SJSA1 (cell line): ENCODE measurements around the gene CASP7. TPM values are rescaled to one million over a fixed set of nuclear protein-coding genes. Genes with fewer than 3 reads are reported as not detected.
"Not testable (repeated sequence)": the region's sequence is repeated elsewhere in the genome, so short reads cannot be mapped to it uniquely, and the experiment has no call there.

ENCODE experiments used
- DNase-seq, 2 experiments: peaks; one replicate each; pipeline ENCODE4 v3.0.0-alpha.2; 2015 to 2020; ENCODE audit warnings: low spot score in 2 of 2, low read depth in 1 of 2
- H3K27ac ChIP-seq: fragments of 250-450 bp; sonication (Bioruptor Pico); 2 replicates; pipeline ENCODE4 v1.5.1; 2020; ENCODE audit warnings: mild to moderate bottlenecking, moderate library complexity
- H3K27me3 ChIP-seq: fragments of 250-450 bp; sonication (Bioruptor Pico); replicated peaks from 2 replicates; pipeline ENCODE4 v1.5.1; 2020; ENCODE audit warnings: mild to moderate bottlenecking, moderate library complexity
- H3K36me3 ChIP-seq: fragments of 250-450 bp; sonication (Bioruptor Pico); 2 replicates; pipeline ENCODE4 v1.5.1; 2020; ENCODE audit warnings: mild to moderate bottlenecking
- H3K4me1 ChIP-seq: fragments of 250-450 bp; sonication (Bioruptor Pico); replicated peaks from 2 replicates; pipeline ENCODE4 v1.6.1; 2021; ENCODE audit warnings: mild to moderate bottlenecking
- H3K4me3 ChIP-seq: fragments of 250-450 bp; sonication (Bioruptor Pico); 2 replicates; pipeline ENCODE4 v1.5.1; 2020; ENCODE audit warnings: mild to moderate bottlenecking
- H3K9me3 ChIP-seq: fragments of 250-450 bp; sonication (Bioruptor Pico); replicated peaks from 2 replicates; pipeline ENCODE4 v1.5.1; 2020; ENCODE audit warnings: mild to moderate bottlenecking
- total RNA-seq: library from RNA; depleted of rRNA; stranded (reverse); fragments of >200 nt; shearing (Covaris generic); gene quantifications from 2 replicates; pipeline ENCODE4 v1.2.3, GENCODE V29; 2014; rRNA removed

CASP7 gene
- total RNA-seq, 1 experiment from 2014 or later: 78.5 TPM

- Histone ChIP-seq H3K36me3 (no peaks in the 10 kb centered on the region), H3K27me3 (peaks cover 24% of the 10 kb centered on the region), H3K4me1 (no peaks in the 10 kb centered on the region), H3K27ac (no peak overlapping the region), H3K9me3 (no peaks in the 10 kb centered on the region), H3K4me3 (no peak overlapping the region)
- DNase-seq: no peak
These were observed 82.4 kb downstream of the CASP7 start for GRCh38 chr10:113762083-113762482.

- Histone ChIP-seq H3K36me3 (no peaks in the 10 kb centered on the region), H3K9me3 (no peaks in the 10 kb centered on the region), H3K27ac (no peak overlapping the region), H3K4me3 (no peak overlapping the region), H3K27me3 (peaks cover 40% of the 10 kb centered on the region), H3K4me1 (no peaks in the 10 kb centered on the region)
- no peak for DNase-seq
These were observed 84.9 kb downstream of the CASP7 start for GRCh38 chr10:113764582-113764981.

DNA sequence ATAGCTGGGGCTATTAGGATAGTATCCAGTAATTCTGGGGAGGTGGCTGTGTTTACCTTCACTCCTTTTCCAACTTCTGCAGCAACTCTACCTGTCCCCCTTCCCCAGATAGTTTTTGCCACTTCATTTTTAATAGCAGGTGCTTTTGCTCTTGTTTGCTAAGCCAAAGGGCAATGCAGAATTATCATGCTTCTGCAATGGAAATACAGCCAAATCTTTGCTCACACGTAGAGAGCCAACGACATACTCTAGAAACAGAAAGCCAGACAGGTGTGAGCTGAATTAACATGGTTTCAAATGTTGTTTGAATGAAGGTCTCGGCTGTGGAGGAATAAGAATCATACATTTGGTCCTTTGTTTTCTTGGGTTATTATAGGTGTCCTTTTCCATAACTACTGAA is 86.2 kb downstream of the CASP7 start:
- Histone ChIP-seq H3K36me3 (no peaks in the 10 kb centered on the region), H3K4me3 (no peak overlapping the region), H3K9me3 (no peaks in the 10 kb centered on the region), H3K27ac (no peak overlapping the region), H3K27me3 (peaks cover 47% of the 10 kb centered on the region), H3K4me1 (no peaks in the 10 kb centered on the region)
- DNase-seq: no peak

DNA sequence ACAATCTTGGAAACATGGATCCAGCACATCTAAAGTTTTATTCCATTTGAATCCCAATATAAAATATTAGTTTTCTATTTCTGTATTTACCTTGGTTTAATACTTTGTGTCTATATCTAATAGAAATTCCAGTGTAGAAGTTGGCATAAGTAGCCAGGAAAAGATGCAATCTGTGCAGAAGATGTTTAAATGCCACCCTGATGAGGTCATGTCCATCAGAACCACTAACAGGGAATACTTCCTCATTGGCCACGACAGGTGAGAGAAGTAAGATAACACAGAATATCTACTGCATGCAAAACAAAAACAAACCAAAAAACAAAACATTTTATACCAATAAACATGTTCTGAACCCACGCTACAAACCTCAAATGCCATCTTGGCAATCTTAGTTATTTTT is 87.5 kb downstream of the CASP7 start:
- Histone ChIP-seq H3K4me1 (no peaks in the 10 kb centered on the region), H3K27me3 (peaks cover 52% of the 10 kb centered on the region), H3K27ac (no peak overlapping the region), H3K4me3 (no peak overlapping the region), H3K36me3 (no peaks in the 10 kb centered on the region), H3K9me3 (no peaks in the 10 kb centered on the region; the same call in 1 of the 2 replicates)
- DNase-seq: no peak

GRCh38 chr10:113770346-113770745 is 90.6 kb downstream of the CASP7 start:
- Histone ChIP-seq H3K36me3 (no peaks in the 10 kb centered on the region), H3K9me3 (no peaks in the 10 kb centered on the region; the same call in 1 of the 2 replicates), H3K27me3 (peaks cover 44% of the 10 kb centered on the region), H3K4me1 (no peaks in the 10 kb centered on the region), H3K4me3 (no peak overlapping the region), H3K27ac (no peak overlapping the region)
- DNase-seq: no peak

DNA sequence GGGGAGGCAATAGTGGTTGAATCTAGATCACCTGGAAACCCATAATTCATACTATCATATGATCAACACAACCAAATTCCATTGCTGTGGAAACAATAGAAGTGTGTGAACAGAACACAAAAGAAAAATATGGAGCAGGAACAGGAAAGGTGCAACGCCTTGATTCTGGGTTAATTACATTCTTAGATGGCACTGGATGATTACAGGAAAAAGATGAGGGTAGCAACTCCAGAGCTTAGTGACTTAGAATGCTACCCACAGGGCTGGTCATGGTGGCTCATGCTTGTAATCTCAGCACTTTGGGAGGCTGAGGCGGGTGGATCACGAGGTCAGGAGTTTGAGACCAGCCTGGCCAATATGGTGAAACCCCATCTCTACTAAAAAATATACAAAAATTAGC is 91.4 kb downstream of the CASP7 start:
- not testable (repeated sequence) for DNase-seq, H3K27ac ChIP-seq, H3K4me1 ChIP-seq, H3K4me3 ChIP-seq, H3K36me3 ChIP-seq, H3K9me3 ChIP-seq
- H3K27me3 ChIP-seq: peaks cover 37% of the 10 kb centered on the region

- Histone ChIP-seq H3K36me3 (no peaks in the 10 kb centered on the region), H3K27me3 (peaks cover 5% of the 10 kb centered on the region; the same call in 1 of the 2 replicates), H3K27ac (no peak overlapping the region), H3K9me3 (no peaks in the 10 kb centered on the region; the same call in 1 of the 2 replicates), H3K4me3 (no peak overlapping the region), H3K4me1 (no peaks in the 10 kb centered on the region)
- DNase-seq: no peak
These were observed 96.1 kb downstream of the CASP7 start for GRCh38 chr10:113775686-113776294.

- no peaks in the 10 kb centered on the region for H3K4me1 ChIP-seq
- H3K36me3 ChIP-seq: no peaks in the 10 kb centered on the region
- no peak overlapping the region for H3K4me3 ChIP-seq
- DNase-seq: no peak
- H3K27ac ChIP-seq: no peak overlapping the region
- 0 out of 2 replicates have a peak, but pooled peaks cover 5% of the 10 kb centered on the region for H3K27me3 ChIP-seq
- no peaks in the 10 kb centered on the region; the same call in 1 of the 2 replicates for H3K9me3 ChIP-seq
These were observed 96.8 kb downstream of the CASP7 start for GRCh38 chr10:113776553-113776952.

Other genes with a start within 250 kb of the CASP7 start
- gene HABP2, start 126.9 kb upstream of the CASP7 start, total RNA-seq: not detected in 2 replicates
- not detected in 2 replicates for gene NRAP, start 15.9 kb upstream of the CASP7 start, total RNA-seq
- gene PLEKHS1, start 71.8 kb downstream of the CASP7 start, total RNA-seq: 0.03 TPM in 1 of 2 replicates, not detected in the other
- 10.6 and 14.6 TPM in 2 replicates for gene DCLRE1A, start 174.2 kb downstream of the CASP7 start, total RNA-seq
- 16.1 and 25.0 TPM in 2 replicates for gene NHLRC2, start 174.7 kb downstream of the CASP7 start, total RNA-seq